ENCODE results near the gene CYP2D6.
"Not testable (repeated sequence)": the region's sequence is repeated elsewhere in the genome, so short reads cannot be mapped to it uniquely, and the experiment has no call there.

Gene CYP2D6

DNA sequence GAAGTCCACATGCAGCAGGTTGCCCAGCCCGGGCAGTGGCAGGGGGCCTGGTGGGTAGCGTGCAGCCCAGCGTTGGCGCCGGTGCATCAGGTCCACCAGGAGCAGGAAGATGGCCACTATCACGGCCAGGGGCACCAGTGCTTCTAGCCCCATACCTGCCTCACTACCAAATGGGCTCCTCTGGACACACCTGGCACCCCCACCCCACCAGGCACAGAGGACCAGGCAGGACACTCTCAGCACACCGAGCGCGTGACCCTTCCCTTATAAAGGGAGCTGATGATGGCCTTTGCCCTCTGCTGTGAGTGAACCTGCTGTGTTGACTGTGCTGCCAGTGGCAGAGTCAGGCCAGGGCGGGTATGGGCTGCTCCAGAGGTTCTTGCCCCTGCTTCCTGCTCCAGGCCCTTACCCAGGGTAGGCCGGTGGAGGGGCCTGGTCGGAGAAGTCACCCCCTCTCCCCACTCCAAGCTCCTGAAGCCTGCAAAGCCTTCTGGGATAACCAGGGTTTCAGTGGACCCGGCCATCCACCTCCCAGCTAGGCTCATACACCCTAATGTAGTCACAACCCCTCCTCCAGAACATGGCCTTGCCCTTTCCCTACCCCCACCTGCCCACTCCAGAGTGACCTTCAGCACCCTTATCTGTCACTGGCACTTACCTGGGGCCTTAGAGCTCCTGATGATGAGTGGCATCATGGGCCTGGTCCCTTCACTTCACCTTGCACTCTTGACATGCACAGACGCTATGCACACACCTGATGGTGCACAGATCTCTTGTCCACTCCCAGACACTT lies at the start of gene CYP2D6:
CYP2D6 (minus strand) TSS at position 172 of the 793 bp plus-strand sequence; CDS start at position 153, 19 bp downstream.
- DNase-seq (ENCODE audit: low read depth in 2 of 2) = not testable (repeated sequence)

DNA sequence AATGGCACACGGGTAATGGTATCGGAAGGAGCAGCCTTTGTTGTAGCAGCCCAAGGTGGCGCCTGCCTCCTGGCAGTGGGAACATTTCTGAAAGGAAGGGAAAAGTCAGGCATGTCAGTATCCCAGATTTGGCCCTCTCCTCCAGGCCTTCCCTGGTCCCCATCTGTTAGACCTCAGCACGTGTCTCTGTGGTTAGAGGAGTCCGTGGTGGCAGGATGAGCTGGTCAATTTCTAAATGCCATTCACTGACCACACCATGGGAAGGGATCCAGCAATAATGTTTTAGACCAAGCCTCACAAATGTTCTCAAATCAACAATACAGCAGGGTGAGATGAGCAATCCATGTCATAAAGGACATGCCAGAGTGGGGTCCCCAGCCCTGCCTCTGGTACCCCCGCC lies 49.0 kb upstream of the CYP2D6 start:
- no peak for DNase-seq (ENCODE audit: low read depth in 2 of 2)

DNA sequence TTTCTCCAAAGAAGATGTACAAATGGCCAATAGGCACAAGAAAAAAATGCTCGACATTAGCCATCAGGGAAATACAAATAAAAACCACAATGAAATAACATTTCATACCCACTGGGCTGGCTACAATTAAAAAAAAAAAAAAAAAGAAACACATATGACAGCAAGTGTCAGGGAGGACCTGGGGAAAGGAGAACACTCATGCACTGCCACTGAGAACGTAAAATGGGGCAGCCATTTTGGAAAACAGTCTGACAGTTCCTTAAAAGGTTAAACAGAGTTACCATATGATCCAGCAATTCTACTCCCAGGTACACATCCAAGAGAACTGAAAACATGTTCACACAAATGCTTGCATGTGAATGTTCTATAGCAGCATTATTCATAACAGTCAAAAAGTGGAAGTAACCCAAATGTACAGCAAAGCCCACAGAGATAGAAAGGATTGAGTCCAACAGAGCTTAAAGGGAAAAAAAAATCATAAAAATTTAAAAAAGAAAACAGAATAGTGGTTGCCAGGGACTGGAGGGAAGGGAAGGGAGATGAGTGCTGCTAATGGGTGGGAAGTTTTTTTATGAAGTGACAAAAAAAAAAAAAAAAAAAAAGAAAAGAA lies 48.4 kb upstream of the CYP2D6 start:
- DNase-seq (ENCODE audit: low read depth in 2 of 2) = no peak

DNA sequence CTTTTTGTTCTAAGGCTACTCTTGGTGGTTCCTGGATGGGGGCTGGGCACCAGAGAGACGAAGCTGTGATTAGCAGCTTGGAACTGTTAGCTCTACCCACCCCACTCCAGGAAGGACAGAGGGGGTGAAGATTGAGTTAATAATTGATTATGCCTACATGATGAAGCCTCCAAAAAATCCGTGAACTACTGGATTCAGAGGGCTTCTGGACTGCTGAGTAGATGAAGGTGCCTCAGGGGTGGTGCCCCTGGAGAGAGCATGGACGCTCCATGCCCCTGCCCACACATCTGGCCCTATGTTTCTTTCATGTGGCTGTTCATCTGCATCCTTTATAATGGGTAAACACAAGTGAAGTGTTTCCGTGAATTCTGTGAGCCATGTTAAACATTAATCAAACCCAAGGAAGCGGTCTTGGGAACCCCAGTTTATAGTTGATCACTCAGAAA lies 47.3 kb upstream of the CYP2D6 start:
- no peak for DNase-seq (ENCODE audit: low read depth in 2 of 2)

DNA sequence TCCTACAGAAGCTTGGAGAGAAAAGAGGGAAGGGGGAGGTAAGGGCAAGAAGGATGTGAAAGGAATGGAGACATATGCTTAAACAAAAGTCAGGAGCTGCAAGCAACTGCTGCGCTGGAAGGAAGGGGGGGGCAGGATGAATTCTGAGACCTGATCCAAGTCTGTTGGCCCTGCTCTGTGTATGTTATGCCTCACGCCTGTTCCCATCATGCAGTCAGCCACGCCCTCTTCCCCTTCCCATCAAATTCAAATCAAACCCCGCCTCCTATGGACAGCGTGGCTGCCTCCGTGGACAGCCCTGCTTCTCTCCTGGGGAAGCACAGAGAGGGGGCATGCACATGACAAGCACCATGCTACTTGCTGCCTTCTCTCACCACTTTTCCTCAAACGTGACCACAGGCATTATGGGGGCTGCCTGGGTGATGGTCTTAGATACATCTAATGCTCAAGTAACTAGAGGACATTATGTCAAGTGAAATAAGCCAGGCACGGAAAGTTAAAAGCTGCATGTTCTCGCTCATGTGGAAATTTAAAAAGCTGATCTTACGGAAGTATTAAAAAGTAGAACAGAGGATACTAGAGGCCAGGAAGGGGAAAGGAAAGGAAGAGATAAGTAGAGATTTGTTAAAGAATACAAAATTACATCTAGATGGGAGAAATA lies 45.8 kb upstream of the CYP2D6 start:
- DNase-seq (ENCODE audit: low read depth in 2 of 2) = no peak

DNA sequence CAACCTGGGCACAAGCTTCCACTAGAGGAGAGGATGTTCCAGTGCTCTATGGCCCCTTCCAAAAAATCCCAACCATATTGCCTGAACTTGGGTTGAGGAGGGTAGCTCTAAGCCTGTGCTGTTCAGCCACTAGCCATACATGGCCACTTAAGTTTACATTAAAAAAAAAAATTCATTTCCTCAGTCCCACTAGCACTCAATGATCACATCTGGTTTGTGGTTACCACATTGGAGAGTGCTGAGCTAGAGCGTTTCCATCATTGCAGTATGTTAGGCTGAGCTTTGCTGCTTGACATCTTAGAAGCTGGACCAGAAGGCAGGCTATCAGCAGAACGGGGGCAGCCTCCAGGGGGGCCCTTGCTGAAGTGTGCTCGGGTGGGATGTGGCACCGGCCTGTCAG lies 43.5 kb upstream of the CYP2D6 start:
- DNase-seq (ENCODE audit: low read depth in 2 of 2) = no peak

DNA sequence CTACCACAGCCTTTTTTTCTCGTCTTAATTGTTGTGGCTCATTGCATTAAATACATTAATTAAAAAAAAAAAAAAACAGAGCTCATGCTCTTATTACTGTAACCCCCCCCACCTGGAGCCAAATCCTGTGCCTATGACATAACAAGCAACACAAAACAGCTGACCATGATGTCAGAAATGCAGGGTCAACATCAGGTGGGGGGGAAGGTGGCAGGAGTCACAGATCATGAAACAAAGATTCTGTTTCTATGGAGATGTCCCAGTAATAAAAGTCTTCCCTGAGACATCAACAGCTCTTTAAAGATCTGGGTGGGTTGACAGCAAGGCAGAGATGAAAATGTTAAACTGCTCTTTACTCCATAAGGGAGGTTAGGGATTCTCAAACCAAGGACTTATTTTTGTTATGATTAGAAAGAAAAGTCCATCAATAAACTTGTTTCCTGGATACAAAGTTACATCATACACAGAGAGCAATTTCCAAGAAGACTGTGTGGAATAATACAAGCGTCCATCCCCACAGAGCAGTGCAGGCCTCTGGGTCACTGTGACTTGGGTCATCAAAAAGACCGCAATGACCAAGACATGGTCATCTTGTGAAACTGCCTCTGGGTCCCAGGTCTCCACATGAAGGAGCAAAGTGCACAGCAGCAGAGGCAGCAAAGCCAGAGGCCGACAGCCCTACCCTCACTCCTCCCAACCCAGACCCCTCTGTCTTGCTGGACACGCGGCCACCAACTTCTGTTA lies 42.7 kb upstream of the CYP2D6 start:
- DNase-seq (ENCODE audit: low read depth in 2 of 2) = no peak

DNA sequence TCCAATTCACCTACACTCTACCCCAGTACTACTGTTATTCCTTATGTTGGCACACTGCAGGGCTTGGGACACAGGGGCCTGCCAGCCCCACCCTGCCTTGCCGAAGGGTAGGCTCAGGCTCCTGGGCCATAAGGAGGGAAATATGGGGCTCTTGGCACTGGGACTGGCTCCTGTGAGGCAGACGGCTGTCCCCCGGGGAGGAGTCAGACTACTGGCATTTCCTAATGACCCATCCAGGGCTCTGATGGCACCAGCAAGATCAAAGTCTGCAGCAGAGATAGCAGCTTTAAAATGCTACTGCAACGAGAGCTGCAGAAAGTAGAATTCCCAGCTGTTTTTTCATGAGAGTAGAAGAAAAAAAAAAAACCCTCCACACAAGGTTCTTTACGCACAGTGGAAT lies 42.2 kb upstream of the CYP2D6 start:
- no peak for DNase-seq (ENCODE audit: low read depth in 2 of 2)

DNA sequence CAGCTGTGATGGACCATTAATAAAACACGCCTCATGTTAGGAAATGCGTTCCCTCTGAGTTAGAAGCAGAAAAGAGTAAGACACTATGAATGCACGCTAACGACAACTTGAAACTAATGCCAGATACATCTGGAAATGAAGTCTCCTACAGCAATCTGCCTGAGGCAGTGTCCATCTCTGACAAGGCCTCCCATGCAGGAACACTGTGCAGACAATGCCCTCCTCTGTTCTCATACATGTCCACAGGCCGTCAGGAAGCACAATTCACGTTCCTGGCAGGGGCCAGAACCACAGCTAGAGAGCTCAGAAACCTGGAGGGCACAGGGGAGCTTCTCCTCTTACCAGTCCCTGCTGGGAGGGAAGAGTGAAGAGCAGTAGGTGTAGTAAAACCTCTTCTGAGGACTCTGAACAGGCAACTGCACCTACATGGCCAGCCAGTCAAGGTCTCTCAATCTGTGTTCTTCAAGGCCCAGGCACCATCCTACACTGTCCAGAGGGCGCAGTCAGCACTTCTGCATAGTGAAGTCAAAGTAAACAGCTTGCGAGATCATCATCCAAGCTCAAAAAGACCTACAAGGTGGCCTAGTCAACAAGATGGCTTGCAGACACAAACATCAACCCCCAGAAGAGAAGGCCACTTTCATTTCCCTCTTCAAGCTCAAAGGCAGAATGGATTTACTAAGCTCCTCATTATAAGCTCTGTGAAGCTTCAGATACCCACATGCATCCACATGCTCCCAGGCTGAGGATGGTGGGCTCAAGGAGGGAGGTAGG lies 41.5 kb upstream of the CYP2D6 start:
- no peak for DNase-seq (ENCODE audit: low read depth in 2 of 2)

DNA sequence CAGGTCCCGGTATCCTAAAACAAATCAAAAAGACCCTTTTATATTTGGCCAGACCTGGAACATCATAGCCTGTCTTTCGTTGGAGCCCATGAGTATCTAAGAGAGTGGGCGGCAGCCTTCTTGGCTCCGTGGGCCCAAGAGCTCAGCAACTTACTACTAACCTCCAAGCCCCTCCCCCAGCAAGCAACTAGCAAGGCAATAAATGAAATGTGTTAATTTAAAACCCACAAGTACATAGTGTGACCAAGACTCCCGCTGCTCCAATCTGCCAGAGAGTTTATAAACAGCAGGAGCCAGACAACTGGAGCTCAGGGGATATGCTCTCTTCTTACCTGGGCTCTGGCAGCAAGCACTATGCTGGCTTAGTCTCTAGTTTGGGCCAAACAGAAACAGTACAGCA lies 40.8 kb upstream of the CYP2D6 start:
- no peak for DNase-seq (ENCODE audit: low read depth in 2 of 2)

DNA sequence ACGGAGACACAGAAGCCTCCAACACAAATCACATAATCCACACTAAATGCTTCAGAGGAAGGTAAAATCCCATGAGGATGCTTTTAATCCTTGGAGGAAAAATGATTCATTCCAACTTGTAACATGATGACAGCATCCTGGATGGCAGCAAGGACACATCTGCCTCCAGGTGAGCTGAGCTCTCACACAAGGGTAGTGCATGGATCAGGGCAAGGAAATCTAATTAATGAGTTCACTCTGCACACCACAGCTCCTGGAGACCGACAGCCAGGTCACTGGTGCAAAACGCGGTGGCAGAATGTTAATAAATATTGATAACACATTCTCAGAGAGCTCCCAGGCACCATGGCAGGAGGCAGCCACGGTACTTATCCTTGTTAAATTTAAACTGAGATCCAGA lies 40.3 kb upstream of the CYP2D6 start:
- DNase-seq (ENCODE audit: low read depth in 2 of 2) = no peak

DNA sequence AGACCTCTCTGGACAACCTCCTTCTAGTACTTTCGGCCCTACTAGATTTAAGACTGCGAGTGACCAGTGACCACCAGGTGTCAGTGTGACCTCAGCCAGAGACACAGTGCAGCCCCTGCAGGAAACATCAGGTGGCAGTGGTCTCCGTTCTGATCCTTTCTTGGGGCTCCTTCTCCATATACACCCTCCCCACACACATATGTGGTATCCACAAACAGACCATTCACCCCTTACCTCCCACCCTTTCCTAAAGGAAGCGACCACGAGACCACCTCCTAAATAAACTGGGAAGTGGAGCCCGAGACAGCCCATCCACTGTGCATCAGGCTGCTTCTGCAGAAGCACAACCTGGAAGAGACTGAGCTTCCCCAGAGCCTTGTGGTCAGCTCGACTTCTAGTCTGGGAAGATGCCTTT lies 38.5 kb upstream of the CYP2D6 start:
- DNase-seq (ENCODE audit: low read depth in 2 of 2) = peak; percentile 30 to 36

DNA sequence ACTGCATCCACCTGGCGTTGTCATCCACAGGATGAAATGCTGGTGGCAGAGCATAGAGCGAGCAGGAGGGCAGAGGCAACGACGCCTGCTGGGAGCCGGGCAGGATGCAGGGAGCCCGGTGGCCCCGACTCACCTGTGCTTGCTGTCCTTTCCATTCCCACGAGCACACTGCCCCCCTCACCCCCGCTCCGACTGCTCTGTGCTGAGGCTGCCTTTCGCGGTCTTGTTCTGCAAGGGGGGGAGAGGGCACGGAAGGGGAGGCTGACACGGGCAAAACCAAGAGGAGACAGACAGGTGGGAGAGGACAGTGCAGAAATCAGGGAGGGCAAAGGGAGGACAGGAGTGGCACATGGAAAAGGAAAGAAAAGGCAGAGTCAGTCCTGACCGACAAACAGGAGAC lies 37.9 kb upstream of the CYP2D6 start:
- DNase-seq (ENCODE audit: low read depth in 2 of 2) = no peak

DNA sequence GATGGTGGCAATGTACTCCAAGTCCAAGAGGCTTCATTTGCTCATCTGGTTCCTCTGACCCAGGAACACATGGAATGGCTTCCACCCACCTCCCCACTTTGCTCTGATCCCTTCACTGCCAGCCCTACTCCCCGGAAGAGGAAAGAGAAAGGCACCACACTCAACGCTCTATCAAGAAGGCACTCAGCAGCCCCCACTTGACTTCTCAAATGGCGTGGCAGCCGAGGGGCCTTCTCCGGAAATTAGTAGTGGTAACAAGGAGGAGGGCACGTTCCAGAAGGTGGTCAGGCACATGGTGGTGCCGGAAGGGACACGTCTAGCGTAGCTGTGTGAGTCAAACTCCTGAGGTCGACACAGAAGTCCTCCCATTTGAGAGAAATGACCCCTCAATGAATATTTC lies 36.5 kb upstream of the CYP2D6 start:
- DNase-seq (ENCODE audit: low read depth in 2 of 2) = no peak

DNA sequence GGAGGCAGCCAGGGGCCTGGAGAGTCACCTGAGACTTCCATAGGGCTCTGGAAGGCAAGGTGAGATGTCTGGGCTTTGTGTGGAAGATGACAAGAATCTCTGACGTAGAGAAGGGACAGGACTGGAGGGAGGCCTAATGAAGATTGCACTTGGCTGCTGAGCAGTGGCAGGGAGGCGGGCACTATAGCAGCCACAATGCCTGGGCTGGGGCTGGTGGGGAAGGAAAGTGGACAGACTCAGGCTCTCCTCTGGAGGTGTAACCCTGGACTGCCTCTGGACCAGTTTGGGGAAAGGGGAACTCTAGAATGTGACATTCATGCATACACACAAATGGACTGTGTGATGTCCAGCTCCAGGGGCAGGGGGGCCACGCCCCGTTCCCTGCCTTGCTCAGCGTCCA lies 34.3 kb upstream of the CYP2D6 start:
- DNase-seq (ENCODE audit: low read depth in 2 of 2) = no peak

DNA sequence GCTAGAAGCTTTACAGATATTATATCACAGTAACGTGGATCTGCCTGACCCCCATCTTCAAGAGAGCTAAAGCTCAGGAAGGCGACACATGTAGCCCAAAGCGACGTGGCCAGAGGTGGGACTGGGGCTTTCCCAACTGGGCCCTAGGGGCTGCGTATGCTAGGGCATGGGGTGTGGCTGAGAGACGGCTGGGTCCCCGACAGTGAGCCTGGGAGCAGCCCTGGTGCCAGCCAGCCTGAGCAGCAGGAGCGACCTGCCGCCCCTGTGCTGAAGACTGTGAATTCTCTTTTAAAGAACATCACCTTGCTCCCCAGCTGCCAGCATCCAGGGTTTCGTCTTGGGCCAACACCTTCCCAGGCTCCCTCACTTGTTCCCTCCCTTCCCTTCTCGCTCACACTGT lies 32.9 kb upstream of the CYP2D6 start:
- DNase-seq (ENCODE audit: low read depth in 2 of 2) = no peak

DNA sequence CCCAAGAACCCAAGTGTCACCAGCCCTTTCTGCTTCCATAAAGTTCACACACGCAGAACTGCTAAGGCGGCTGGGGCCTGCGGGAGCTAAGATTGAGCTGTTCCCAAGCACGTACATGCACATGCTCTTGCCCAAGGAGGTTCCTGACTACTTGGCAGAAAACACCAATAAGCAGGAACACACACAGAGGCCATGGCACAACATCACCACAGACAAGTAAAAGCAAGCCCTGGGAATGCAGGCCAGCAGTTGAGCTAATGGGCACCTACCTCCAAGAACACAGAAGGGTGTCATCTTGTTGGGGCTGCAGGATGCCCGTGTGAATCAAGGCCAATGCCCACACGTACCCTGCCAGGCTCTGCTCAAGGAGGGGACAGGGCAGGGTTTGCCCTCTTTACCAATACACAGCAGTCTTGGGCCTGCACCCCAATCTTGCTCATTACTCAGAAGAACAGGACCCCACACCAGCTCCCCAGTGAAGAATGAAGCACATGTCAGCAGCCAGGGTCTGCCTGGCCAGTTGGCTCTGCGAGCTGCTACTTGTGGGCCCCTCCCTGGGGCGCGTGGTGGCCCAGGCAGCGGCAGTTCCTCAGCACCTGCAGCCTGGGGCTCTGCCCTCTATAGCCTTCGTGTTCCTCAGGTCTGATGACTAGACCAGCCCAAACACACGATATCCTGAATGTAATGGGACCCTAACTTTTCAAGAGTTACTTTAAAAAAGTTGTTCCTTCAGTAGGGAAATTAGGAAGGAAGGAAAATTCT lies 32.3 kb upstream of the CYP2D6 start:
- no peak for DNase-seq (ENCODE audit: low read depth in 2 of 2)

DNA sequence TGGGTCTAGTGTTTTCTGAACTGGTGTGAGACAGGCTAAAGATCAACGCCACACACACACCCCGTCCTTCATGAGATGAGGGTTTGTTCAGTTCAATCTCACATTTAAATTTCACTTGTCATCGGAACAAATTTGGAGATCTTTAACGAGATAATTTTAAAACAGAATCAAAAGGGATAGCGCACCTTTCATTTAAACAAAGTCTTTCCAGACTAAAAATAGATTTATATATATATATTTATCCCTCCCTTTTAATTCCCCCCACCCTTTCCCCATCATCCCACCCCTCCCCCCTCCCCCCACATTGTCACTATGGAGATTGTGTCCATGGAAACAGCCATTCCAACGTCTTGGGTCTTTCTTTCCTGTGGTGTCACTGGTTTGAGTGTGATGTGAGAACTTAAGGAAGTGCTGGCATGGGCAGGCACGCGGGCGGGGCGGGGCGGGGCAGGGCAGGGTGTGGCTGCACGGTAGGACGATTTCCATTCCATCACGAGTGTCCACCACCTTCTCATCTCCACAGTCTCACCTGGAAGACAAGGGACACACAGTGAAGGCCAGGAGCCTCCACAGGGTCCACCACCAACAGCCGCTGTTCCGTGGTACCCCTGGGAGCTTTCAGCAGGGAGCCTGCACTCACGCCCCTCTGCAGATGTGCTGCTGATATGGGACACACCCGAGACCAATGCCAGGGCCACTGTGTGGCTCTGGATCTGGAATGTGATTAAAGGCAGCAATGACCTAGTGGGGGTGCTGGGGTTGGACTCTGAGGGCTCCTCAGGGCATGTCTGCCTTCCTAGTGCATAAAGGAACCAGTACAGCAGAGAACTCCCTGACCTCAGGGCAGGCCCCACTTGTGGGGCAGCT lies 30.5 kb upstream of the CYP2D6 start:
- DNase-seq (ENCODE audit: low read depth in 2 of 2) = no peak

DNA sequence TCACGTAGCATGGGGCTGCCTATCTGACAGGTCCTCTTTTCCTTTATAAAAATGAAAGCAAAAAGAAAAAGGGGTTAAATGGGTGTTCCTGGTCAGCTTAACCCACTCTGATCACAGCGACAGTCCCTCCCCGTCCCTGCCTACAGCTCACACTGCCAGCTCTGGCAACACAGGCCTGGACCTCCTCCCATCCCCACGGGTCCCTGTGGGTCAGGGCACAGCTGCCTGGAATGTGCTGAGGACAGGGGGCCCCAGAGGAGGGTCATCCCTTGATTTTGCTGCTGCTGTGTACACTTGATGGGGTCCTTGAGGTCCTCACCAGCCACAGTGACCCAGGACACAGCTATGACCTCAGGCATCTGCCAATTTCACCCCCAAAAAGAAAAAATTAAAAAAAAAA lies 29.6 kb upstream of the CYP2D6 start:
- DNase-seq (ENCODE audit: low read depth in 2 of 2) = no peak

Measured in stimulated activated CD8-positive, alpha-beta memory T cell treated with anti-CD3 and anti-CD28 coated beads, Interleukin-7, amount 100 ng/mL, for 4 hours (primary cell).